ENCODE results near the gene TTLL9.

The TTLL9 gene

DNA sequence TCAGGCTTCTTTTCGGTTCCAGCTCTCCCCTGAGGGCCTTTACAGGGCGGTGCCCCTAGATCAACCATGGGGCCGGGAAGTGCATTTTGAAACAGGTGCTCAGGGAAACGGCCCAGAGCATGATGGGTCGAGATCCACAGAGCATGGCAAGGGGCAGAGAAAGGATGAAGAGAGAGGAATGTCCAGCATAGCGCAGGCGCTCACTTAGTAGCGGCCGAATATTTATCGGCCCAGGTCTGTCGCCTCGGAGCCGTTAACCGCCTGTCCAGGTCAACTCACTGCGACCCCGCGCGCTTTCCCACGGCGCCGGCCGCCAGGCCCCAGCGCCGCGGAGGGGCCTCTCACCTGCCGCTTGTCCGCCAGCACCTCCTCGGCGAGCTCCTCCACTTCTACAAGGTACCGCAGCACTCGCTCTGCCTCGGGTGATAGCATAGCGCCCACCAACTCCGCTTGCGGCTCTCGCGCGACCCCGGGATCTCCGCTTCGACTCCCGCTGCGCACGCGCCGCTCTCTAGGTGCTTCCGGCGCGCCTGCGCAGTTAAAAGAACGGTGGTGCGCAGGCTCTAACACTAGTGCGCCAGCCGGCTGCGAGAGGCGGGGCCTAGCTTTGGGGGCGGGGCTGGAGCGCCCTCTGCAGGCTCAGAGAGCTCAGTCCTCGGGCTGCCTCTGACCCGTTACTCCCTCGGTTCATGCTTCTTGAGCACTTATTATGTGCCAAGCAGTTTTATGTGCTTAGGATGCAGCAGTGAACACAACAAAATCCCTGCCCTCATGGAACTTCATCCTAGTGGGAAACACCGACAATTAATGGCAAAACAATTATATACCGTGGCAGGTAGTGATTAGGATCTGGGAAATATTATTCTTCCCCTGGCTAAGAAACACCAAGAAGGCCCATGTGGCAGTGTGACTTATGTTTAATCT, 81.4 kb downstream of the TTLL9 start, which contains the start of gene PDRG1:
Gene PDRG1, minus strand, starts transcription at position 517 of the 924 bp plus-strand sequence. Its CDS starts 85 bp downstream, at position 432.
- DNase-seq: peak; percentile 90

DNA sequence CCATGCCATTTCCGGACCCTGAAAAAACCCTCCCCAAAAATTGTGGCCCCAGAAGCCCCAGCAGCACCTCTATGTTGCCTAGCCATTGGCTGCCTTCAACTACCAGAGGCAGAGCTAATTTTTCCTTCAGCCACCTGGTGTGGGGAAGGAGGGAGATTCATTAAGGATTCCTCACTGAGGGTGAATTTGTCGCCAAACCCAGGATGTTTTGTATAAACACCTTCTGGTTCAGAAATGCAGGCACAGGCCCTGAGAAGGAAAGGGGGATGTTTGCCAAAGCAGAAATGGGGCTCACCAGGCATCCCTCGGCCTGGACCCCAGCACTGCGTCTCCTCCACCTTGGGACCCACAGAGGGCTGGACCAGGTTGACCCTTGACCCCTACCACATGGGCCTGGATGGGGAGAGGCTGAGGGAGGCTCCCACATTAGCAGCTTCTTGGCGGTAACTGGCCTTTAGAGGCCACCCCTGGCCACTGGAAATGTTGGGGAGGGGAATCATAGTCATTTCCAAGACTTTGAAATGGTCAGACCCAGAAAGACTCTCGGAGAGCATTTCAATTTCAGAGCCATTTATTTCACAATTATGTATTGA, 83.2 kb downstream of the TTLL9 start:
- DNase-seq: no peak

DNA sequence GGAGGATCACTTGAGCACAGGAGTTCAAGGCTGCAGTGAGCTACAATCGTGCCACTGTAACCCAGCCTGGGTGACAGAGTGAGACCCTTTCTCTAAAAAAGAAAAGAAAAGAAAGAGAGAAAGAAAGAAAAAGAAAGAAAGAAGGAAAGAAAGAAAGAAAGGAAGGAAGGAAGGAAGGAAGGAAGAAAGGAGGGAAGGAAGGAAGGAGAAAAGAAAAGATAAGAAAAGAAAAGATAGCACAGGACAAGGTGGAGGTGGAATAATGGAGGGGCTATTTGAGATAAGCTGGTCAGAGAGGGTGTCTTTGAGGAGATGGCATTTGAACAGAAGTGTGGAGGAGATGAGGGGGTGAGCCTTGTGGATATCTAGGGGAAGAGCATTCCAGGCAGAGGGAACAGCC, 84.1 kb downstream of the TTLL9 start:
- no peak for DNase-seq

DNA sequence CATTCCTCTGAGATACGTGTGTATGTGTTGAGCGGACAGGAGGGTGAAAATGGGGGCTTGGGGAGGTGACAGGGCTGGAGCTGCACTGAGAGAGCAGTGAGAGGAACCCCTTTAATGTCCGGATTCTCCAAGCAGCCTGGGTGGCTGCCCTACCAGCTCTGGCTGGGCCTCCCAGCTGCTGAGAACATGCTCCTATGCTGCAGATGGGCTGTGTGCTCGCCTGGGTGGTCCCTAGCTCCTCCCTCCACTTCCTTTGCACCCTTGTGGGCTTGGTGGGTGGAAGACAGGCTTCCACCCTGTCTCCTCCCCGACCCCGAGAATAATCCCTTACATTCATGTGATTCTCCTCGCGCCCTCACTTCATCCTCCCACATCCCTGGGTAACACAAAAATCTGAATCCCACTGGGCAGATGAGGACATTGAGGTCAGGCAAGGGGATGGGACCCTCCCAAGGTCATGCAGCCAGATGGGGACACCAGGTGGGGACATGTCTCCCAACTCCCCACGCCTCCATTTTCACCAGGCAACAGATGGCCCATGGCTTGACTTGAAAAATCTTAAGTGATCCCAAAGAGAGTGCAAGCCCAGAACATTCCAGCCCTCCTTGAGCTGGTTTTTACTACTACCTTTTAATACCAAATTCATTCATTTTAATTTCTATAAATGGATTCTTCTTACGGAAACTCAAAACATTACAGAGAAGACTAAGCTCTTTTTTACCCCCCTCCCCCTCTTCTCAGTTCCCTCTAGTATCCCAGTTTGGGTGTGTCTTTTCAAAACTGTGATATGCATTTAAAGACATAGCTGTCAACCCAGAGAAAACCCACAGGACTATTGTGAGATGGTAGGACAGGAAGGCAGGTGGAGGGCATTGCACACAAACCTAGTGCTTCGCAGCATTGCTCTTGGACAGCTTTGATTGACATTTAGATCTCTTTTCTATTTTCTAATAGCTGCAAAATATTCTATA, 86.4 kb downstream of the TTLL9 start:
- no peak for DNase-seq

DNA sequence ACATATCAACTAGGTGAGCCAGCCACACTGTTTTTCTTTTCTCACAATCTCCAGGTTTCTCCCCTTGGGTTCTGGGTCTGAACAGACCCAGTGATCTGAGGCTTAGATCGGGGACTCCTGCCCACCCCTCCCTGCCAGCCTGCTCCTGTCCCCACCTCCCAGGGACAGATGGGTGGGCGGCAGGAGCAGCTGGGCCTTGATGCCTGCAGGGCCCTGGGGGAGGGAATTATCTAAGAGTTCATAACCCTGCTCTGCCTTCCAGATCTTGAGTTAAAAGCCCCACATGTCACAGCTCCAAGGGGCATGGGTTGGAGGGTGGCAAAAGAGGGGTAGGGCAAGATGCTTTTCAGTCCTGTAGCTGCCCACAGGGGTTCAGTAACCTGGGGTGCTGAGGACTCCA, 92.3 kb downstream of the TTLL9 start:
- no peak for DNase-seq

DNA sequence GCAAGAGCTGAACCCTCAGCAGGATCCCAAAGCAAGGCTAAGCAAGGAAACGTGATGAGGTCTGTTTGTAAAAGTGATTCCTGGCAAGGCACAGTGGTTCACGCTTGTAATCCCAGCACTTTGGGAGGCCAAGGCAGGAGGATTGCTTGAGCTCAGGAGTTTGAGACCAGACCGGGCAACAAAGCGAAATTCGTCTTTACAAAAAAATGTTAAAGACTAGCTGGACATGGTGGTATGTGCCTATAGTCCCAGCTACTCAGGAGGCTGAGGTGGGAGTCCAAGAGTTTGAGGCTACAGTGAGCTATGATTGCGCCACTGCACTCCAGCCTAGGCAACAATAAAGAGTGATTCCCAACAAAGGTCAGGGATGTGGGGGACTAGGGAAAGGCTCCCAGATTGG, 93.5 kb downstream of the TTLL9 start:
- DNase-seq: no peak

DNA sequence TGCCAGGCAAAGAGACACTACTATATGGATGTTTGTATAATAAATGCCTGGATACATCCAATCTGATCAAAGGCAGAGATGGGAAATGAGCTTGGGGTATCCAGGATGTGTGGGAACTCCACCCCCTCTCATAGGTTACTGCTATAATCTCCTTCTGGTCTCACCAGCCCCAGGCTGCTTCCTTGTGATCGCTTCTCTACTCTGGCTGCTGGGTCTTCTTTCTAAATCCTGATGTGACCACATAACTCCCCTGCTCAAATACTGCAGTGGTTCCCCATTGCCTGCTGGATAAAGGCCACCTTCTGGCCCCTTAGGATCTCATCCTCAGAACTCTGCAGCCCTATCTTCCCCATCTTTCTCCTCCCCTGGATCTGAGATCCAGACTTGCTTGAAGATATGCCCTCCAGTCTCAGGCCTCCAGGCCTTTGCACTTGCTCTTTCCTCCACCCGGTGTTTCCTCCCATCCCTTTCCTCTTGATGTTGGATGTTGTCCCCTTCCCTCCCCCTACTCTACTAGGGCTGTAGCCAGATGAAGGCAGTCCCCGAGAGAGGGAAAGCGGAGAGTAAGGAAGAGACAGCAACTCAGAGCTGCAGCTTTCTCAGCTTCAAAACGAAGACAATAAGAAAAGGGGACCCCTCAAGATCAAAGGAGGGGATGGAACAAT, 96.7 kb downstream of the TTLL9 start:
- DNase-seq: no peak

DNA sequence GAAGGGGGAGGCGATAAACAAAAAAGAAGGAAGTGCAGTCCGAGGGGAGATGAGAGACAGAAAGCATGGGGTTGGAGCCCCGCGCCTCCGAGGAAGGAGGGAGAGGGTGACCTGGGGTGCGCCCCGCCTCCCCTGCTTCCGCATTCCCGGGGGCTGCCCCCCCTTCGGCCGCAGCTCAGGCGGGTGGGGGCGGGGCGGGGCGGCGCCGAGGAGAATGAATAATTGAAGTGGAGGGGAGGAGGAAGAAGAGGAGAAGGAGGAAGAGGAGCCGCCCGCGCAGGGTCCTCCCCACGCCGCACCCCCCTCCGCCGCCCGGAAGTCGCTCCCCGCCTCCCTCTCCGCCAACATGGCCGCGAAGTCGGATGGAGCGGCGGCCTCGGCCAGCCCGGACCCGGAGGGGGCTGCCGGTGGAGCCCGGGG, 97.4 kb downstream of the TTLL9 start, which contains the start of gene XKR7:
Gene XKR7, plus strand, starts transcription at position 322 of the 420 bp plus-strand sequence. Its CDS starts 25 bp downstream, at position 347.
- no peak for DNase-seq

DNA sequence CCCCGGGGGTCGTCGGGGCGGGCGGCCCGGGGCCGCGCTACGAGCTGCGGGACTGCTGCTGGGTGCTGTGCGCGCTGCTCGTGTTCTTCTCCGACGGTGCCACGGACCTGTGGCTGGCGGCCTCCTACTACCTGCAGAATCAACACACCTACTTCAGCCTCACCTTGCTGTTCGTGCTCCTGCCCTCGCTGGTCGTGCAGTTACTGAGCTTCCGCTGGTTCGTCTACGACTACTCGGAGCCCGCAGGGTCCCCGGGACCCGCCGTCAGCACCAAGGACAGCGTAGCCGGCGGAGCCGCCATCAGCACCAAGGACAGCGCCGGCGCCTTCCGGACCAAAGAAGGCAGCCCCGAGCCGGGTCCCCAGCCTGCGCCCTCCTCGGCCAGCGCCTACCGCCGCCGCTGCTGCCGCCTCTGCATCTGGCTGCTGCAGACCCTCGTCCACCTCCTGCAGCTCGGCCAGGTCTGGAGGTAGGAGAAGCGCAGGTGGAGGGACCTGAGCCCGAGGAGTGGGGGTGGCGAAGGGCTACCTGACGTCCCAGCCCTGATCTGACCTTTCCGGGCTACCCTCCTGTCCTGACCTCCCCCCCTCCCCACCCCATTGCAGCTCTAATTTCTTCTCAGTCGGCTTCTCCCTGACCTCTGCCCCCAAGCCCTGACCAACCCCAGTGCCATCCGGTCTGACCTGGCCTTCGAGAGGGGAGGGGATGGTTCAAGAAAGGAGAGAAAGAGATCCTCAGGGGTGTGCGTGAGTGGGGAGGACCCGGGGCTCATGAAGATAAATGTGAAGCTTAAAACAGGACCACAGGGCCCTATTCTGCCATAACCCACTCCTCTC, 98.1 kb downstream of the TTLL9 start:
- DNase-seq: no peak

DNA sequence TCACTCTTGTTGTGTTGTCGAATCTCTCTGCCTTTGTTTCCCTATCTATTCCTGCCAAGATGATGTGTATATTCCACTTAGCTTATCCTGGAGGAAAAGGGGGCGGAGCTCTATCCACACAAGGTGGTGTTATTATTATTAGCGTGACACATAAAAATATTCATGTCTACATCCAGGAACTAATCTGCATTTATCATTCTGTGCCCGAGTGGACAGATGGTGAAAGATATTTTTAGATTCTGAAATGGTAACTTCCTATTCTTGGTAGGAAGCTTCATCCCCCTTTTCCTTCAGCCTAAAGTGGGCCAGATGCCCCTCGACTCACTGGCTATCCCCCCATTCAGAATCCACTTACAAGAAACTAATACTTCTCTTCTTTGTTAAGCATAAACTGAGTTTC, 99.6 kb downstream of the TTLL9 start:
- DNase-seq: no peak

DNA sequence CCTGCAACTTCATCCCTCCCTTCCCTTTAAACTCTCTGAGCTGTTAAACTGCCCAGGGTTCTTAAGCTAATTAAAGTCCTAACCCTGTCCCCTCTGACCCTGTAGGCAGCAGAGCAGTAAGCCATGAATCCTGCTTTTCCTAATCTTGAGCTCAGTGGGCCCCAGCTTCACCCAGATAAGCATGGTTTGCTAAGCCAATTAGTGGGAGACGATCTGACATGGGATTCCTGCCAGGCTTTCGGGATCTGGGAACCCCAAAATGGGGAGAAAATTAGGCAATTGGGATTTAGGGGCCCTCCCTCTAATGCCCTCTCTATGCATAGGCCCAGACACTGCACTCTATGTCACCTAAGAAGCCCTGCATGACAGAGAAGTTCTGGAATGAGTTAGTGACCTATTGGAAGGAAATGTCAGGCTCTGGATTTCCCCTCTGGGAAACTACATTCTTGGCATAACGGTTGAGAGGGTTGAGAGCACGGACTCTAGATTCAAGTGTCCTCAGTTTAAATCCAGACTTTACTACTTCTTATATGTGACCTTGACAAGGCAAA, 102.1 kb downstream of the TTLL9 start:
- DNase-seq: no peak

DNA sequence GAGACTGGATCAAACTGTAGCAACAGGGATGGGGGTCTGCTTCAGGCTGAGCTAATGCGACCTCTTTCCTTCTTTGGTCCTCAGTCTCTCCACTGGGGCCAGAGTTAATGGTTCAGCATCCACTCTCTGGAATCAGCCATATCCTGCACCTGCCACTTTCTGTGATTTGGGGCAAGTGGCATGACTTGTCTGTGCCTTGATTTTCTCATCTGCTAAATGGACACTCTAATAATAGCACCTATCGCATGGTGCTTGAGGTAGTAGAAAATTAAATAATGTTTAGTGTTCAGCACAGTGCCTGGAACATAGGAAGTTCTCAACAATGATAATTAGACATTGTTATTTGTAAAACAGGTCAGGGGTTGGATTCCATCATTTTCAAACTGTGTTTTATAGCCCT, 103.9 kb downstream of the TTLL9 start:
- DNase-seq: no peak

DNA sequence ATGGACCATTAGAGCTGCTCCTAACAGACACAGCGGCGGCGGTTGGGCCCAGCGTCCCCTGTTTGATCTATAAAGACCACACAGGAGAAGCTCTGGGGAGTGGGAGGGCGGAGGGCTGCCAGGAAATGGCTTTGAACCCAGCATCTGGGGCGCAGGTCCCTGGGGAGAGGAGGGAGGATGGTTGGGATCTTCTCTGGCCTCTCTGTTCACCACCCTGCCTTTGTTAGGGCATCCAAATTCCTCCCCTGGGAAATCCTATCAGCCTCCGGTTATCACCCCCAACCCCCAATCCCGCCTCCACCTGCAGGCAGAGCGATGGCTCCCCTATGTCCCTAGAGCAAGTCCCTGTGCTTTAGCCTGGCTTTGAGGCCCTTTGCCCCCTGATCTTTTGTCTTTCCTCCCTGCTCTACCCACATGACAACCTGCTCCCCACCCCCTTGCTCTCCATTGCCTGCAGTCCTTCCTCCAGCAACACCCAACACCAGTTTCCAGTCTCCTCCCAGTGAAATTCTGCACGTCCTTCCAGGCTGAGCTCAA, 104.6 kb downstream of the TTLL9 start:
- no peak for DNase-seq

DNA sequence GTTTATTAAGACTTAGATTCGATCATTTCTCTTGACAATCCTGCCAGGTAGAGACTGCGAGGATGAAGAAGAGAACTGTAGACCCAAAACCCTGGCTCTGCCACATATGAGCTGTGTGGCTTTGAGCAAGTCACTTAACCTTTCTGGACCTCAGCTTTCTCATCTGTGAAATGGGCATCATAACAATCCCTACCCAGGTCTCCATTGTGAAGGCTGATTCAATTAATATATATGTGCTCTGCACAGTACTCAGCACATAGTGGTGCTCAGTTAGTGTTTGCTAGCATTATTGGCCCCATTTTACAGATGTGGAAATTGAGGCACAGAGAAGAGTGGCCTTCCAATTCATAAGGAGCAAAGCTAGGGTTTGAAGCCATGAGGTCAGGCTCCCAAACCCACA, 105.4 kb downstream of the TTLL9 start:
- no peak for DNase-seq

DNA sequence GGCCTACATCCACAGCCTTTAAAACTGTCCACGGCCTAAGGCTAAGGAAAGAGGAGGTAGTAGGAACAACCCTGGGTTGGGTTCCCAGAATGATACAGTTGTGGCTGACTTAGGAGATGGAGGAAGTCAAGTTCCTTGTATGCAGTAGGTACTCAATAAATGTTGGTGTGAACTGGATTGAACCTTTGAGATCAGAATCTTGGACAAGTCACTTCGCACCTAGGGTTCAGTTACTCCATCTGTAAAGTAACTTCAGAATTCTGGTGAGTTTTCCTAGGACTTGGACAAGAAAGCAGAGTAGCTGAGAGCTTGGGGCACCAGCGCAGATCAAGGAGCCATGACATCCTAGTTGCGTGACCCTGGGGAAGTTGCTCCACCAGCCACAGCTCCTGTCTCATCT, 106.6 kb downstream of the TTLL9 start:
- DNase-seq: no peak

DNA sequence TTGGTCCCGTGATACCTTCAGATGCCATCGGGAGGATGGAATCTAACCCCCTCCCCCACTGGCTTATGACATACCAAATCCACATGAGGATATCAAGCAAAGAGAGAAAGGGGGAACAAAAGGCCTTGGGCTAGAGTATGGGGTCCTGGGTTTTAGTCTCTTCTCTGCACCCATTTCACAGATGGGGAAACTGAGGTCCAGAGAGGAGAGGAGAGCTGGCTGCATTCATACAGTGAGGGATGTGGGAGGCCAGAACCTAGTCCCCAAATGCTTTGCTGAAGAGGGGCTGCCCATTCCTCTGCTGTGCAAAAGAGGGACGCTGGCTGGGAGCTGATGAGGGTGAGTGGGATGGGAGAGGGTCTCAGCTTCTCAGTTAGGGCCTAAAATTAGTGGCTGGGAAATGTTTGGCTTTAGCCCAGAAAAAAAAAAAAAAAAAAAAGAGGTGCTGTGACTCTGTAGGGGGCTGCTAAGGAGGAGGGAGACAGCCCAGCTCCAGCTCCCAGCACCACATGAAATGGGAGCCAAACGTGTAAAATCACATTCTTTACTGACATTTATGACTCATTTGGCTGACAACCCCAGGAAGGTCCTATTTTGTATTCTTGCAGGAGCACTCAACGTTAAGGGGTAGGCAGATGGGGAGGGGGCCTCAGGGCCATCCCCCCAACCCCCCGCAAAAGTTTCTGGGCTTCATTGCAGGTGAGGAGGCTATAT, 109.4 kb downstream of the TTLL9 start:
- no peak for DNase-seq

DNA sequence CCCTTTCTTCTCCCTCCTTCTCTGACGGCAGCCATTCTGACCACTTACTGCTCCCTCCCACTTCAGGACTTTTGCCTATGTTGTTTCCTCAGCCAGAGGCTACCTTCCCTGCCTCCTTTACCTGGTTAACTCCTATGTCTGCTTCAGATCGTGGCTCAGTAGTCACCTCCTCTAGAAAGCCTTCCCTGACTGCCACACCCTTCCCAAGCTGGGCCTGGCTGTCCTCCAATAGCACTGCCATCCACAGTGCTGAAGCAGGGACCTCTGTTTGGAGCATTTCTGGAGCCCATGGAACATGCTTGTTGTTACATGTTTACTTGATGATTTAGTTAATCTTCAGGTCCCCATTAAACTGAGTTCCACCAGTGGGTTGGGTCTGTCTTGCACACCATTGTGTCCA, 111.3 kb downstream of the TTLL9 start:
- no peak for DNase-seq

DNA sequence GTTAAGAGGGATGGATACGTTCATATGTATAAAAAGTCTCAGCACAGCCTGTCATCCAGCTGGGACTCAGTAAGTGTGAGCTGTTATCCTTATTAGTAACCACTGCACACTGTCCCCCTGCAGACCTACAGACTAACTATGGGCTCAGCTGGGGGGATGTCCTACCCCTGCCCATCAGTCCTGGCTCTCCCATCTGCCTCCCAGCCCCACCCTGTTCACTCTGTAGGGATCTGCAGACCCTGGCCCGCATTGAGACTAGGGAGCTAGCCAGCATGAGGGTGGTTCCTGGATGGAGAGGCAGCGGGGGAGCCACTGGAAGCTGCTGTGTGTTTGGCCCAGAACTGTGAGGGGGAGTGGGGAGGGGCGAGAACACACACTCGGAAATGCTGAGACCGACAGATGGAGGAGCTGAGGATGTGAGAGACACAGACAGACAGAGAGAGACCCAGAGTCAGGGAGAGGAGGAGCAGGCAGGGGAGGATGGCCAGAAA, 114.6 kb downstream of the TTLL9 start:
- no peak for DNase-seq

DNA sequence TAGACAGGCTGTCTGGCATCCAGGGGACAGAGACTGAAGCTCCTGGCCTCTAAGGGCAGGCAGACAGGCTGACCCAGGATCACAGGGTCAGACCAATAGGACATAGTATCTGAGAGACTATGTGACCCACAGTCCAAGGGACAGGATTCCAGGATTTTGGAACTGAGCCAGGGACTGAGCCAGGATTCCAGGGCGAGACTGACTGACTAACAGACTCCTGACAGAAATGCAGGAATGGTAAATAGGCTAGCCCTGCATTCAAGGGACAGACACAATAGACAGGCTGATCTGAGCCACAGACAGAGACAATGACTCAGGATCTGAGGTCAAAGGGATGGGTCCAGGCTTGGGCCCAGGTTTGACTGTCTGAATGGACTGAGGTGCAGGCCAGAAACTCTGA, 117.3 kb downstream of the TTLL9 start:
- DNase-seq: no peak

DNA sequence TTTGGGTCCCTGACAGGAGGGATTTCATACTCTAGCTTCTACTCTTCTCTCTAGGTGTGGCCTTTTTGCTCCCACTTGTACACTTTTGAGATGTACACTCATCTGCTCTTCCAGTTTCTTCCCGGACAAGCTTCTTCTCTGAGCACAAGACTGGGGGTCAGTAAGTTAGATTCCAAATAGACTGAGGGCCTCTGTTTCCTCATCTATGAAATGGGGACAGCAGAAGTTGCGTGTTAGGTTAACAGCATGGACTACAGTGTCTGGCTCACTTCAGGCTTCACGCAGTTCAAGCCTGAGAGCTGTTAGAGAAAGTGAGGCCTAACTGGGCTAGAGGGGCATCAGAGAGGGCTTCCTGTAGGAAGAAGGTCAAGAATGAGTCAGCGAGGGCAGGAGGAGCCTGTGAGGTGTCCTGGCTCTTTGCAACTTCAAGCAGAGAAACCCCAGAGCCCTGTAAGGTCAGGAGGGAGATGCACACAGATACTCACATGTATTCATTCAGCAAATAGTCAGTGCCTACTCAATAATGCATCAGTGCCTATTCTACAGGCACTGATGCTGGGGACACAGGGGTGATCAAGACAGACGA, 118.1 kb downstream of the TTLL9 start:
- DNase-seq: no peak

Data from NCI-H2107 (cell line).